NCI-H510A treated with DMSO at 0.1 percent for 48 hours (cell line): ENCODE results near the gene CCDC85B.
"Not testable (repeated sequence)": the region's sequence is repeated elsewhere in the genome, so short reads cannot be mapped to it uniquely, and the experiment has no call there.

ENCODE experiments used
- DNase-seq: peaks from one replicate; lab custom pipeline; 2025; lab: John Stamatoyannopoulos, UW

CCDC85B gene

GRCh38 chr11:65887723-65888162 lies 2.7 kb upstream of the CCDC85B start:
- no peak for DNase-seq

GRCh38 chr11:65888163-65888814 lies 2.2 kb upstream of the CCDC85B start, which contains the start of gene FIBP:
TSS of gene FIBP (minus strand) at chr11:65888471. CDS start at chr11:65888418, 53 bp downstream.
- DNase-seq: peak; percentile 96

GRCh38 chr11:65891219-65892136 lies 1.0 kb downstream of the CCDC85B start:
- DNase-seq: no peak

- not testable (repeated sequence) for DNase-seq
Observed at GRCh38 chr11:65892137-65892540, 1.7 kb downstream of the CCDC85B start.

GRCh38 chr11:65892661-65893317 lies 2.3 kb downstream of the CCDC85B start:
- DNase-seq: no peak

GRCh38 chr11:65894034-65894591 lies 3.6 kb downstream of the CCDC85B start:
- DNase-seq: no peak

- DNase-seq: no peak
Observed at GRCh38 chr11:65895482-65895981, 5.1 kb downstream of the CCDC85B start.

GRCh38 chr11:65896034-65896999 lies 5.8 kb downstream of the CCDC85B start:
- no peak for DNase-seq

GRCh38 chr11:65897020-65897471 lies 6.6 kb downstream of the CCDC85B start:
- no peak for DNase-seq

GRCh38 chr11:65898656-65899355 lies 8.3 kb downstream of the CCDC85B start:
- no peak for DNase-seq

GRCh38 chr11:65899356-65900124 lies 9.1 kb downstream of the CCDC85B start:
- DNase-seq: no peak

GRCh38 chr11:65900125-65900898 lies 9.8 kb downstream of the CCDC85B start, which contains the start of gene FOSL1:
TSS of gene FOSL1 (minus strand) at chr11:65900388. CDS start at chr11:65900339, 49 bp downstream.
- peak; percentile 88 for DNase-seq

GRCh38 chr11:65900899-65901180 lies 10.4 kb downstream of the CCDC85B start:
- no peak for DNase-seq

- no peak for DNase-seq
Observed at GRCh38 chr11:65903068-65903481, 12.6 kb downstream of the CCDC85B start.

GRCh38 chr11:65903715-65904114 lies 13.2 kb downstream of the CCDC85B start:
- no peak for DNase-seq

GRCh38 chr11:65906602-65907001 lies 16.1 kb downstream of the CCDC85B start:
- no peak for DNase-seq

- DNase-seq: no peak
Observed at GRCh38 chr11:65907878-65908277, 17.4 kb downstream of the CCDC85B start.
